Astrocyte (in vitro differentiated cells and primary cell): ENCODE data around the gene AZIN2. TPM values are rescaled to one million over a fixed set of nuclear protein-coding genes. Genes with fewer than 3 reads are reported as not detected.

Source experiments
- DNase-seq: peaks from one replicate; pipeline ENCODE4 v3.0.0-alpha.2; 2010; ENCODE audit warnings: low read depth
- FAIRE-seq: peaks from 2 replicates; lab custom pipeline; 2011; peaks lifted over from hg19 to GRCh38; lab: Jason Lieb, UNC
- H2AFZ ChIP-seq: 2 replicates; pipeline ENCODE4 v1.6.0; 2012; ENCODE audit warnings: low read depth, low read length, inconsistent platforms
- H3K27ac ChIP-seq: 2 replicates; pipeline ENCODE4 v1.5.1; 2011; ENCODE audit warnings: low read depth, low read length, inconsistent platforms
- H3K27me3 ChIP-seq: 2 replicates; pipeline ENCODE4 v1.6.0; 2011; ENCODE audit warnings: low read length, inconsistent platforms; ENCODE audit not compliant: insufficient read depth
- H3K36me3 ChIP-seq: 2 replicates; pipeline ENCODE4 v1.5.1; 2011; ENCODE audit warnings: low read length, inconsistent platforms; ENCODE audit not compliant: insufficient read depth
- H3K4me1 ChIP-seq: 2 replicates; pipeline ENCODE4 v1.5.1; 2011; ENCODE audit warnings: low read length, inconsistent platforms; ENCODE audit not compliant: insufficient read depth
- H3K4me2 ChIP-seq: 2 replicates; pipeline ENCODE4 v1.6.0; 2012; ENCODE audit warnings: low read length, inconsistent platforms
- H3K4me3 ChIP-seq: 2 replicates; pipeline ENCODE4 v1.5.1; 2011; ENCODE audit warnings: low read depth, mild to moderate bottlenecking, low read length, inconsistent platforms; ENCODE audit not compliant: insufficient read depth
- H3K79me2 ChIP-seq: 2 replicates; pipeline ENCODE4 v1.6.0; 2012; ENCODE audit warnings: mild to moderate bottlenecking, low read length, inconsistent platforms; ENCODE audit not compliant: insufficient read depth
- H3K9ac ChIP-seq: 2 replicates; pipeline ENCODE4 v1.6.0; 2012; ENCODE audit warnings: mild to moderate bottlenecking, low read length, inconsistent platforms
- H3K9me3 ChIP-seq: 2 replicates; pipeline ENCODE4 v1.5.1; 2012; ENCODE audit warnings: low read depth, mild to moderate bottlenecking, low read length, inconsistent platforms; ENCODE audit not compliant: insufficient read depth
- H4K20me1 ChIP-seq: 2 replicates; pipeline ENCODE4 v1.6.0; 2012; ENCODE audit warnings: low read length, inconsistent platforms; ENCODE audit not compliant: insufficient read depth
- H3K27ac Mint-ChIP-seq: one replicate; pipeline ENCODE4 v1.8.0; 2021; ENCODE audit warnings: mild to moderate bottlenecking, mixed read lengths; ENCODE audit not compliant: unreplicated experiment
- H3K27me3 Mint-ChIP-seq: one replicate; pipeline ENCODE4 v1.8.0; 2021; ENCODE audit warnings: low read depth, mixed read lengths; ENCODE audit not compliant: unreplicated experiment
- H3K36me3 Mint-ChIP-seq: one replicate; pipeline ENCODE4 v1.8.0; 2021; ENCODE audit warnings: low read depth, mixed read lengths; ENCODE audit not compliant: unreplicated experiment
- H3K4me1 Mint-ChIP-seq: one replicate; pipeline ENCODE4 v1.8.0; 2021; ENCODE audit warnings: low read depth, mixed read lengths; ENCODE audit not compliant: unreplicated experiment
- H3K4me3 Mint-ChIP-seq: one replicate; pipeline ENCODE4 v1.8.0; 2021; ENCODE audit warnings: mild to moderate bottlenecking, moderate library complexity, mixed read lengths; ENCODE audit not compliant: unreplicated experiment
- H3K9me3 Mint-ChIP-seq: one replicate; pipeline ENCODE4 v1.8.0; 2021; ENCODE audit warnings: mild to moderate bottlenecking, mixed read lengths; ENCODE audit not compliant: unreplicated experiment
- CTCF ChIP-seq: IDR thresholded peaks from 2 replicates; pipeline ENCODE4 v1.5.1; 2011; ENCODE audit warnings: low read depth, mild to moderate bottlenecking, inconsistent platforms, low read length, moderate library complexity; ENCODE audit not compliant: insufficient read depth
- EZH2 ChIP-seq: IDR thresholded peaks from 2 replicates; pipeline ENCODE4 v1.6.1; 2012; ENCODE audit warnings: mild to moderate bottlenecking, low read length, inconsistent platforms; ENCODE audit not compliant: insufficient read depth
- total RNA-seq: library from RNA; stranded (reverse); gene quantifications from 2 replicates; pipeline ENCODE4 v1.2.1, GENCODE V29; 2021

The AZIN2 gene
- total RNA-seq, 1 donor from 2014 or later, result 10.1 TPM

DNA sequence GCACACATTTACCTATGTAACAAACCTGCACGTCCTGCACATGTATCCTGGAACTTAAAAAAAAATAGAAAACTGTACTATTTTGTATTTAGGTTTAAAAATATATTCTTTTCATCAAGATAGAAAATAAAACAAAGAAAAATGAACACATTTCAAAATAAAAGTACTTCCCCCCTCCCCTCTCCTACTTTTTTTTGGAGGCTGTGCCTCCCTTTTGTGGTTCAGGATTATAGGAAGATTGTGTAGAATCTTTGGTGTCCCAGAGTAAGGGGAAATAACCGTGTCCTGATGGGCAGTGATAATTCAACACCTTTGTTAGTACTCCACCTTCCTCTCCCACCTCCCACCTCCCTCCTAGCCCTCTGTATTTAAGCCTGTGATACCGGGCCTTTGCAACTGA, 60.8 kb downstream of the AZIN2 start:
- Mint-ChIP-seq H3K27ac (no peak overlapping the region), H3K36me3 (peaks cover 11% of the 10 kb centered on the region), H3K27me3 (peaks cover 10% of the 10 kb centered on the region), H3K4me3 (no peak overlapping the region), H3K4me1 (peaks cover 11% of the 10 kb centered on the region), H3K9me3 (no peaks in the 10 kb centered on the region)
- TF ChIP-seq CTCF (no peak), EZH2 (no peak)
- H3K36me3 ChIP-seq, result no peaks in the 10 kb centered on the region
- H3K27ac ChIP-seq, result no peak overlapping the region
- no peak for DNase-seq
- no peaks in the 10 kb centered on the region for H3K27me3 ChIP-seq
- H3K4me1 ChIP-seq, result peaks cover 21% of the 10 kb centered on the region
- FAIRE-seq, result no peak
- no peaks in the 10 kb centered on the region for H3K9me3 ChIP-seq
- H2AFZ ChIP-seq, result no peak overlapping the region
- no peaks in the 10 kb centered on the region for H4K20me1 ChIP-seq
- H3K9ac ChIP-seq, result no peak overlapping the region
- H3K79me2 ChIP-seq, result no peaks in the 10 kb centered on the region
- H3K4me2 ChIP-seq, result no peak overlapping the region
- no peak overlapping the region for H3K4me3 ChIP-seq

GRCh38 chr1:33142483-33143064, 61.6 kb downstream of the AZIN2 start:
- Histone ChIP-seq H3K27me3 (no peaks in the 10 kb centered on the region), H3K27ac (no peak overlapping the region), H3K36me3 (no peaks in the 10 kb centered on the region), H3K4me2 (peak overlapping the region; percentile 69), H3K9me3 (no peaks in the 10 kb centered on the region), H3K79me2 (no peaks in the 10 kb centered on the region), H3K4me1 (peaks cover 21% of the 10 kb centered on the region), H3K9ac (no peak overlapping the region), H2AFZ (no peak overlapping the region), H4K20me1 (no peaks in the 10 kb centered on the region), H3K4me3 (no peak overlapping the region)
- peaks cover 8% of the 10 kb centered on the region for H3K27me3 Mint-ChIP-seq
- H3K9me3 Mint-ChIP-seq, result no peaks in the 10 kb centered on the region
- DNase-seq (no peak), FAIRE-seq (no peak)
- H3K4me1 Mint-ChIP-seq, result peaks cover 11% of the 10 kb centered on the region
- peaks cover 11% of the 10 kb centered on the region for H3K36me3 Mint-ChIP-seq
- H3K27ac Mint-ChIP-seq, result no peak overlapping the region
- TF ChIP-seq CTCF (no peak), EZH2 (no peak)
- H3K4me3 Mint-ChIP-seq, result no peak overlapping the region

GRCh38 chr1:33143176-33143575, 62.2 kb downstream of the AZIN2 start:
- Histone ChIP-seq H3K4me1 (peaks cover 21% of the 10 kb centered on the region), H3K36me3 (no peaks in the 10 kb centered on the region), H3K79me2 (no peaks in the 10 kb centered on the region), H3K27ac (peak overlapping the region; percentile 22), H3K9me3 (no peaks in the 10 kb centered on the region), H3K4me2 (peak overlapping the region; percentile 69), H3K9ac (peak overlapping the region; percentile 35), H3K4me3 (no peak overlapping the region), H3K27me3 (no peaks in the 10 kb centered on the region), H4K20me1 (no peaks in the 10 kb centered on the region), H2AFZ (no peak overlapping the region)
- DNase-seq, result peak; percentile 74
- Mint-ChIP-seq H3K4me3 (no peak overlapping the region), H3K9me3 (no peaks in the 10 kb centered on the region), H3K27ac (no peak overlapping the region), H3K27me3 (peaks cover 8% of the 10 kb centered on the region), H3K36me3 (peaks cover 14% of the 10 kb centered on the region), H3K4me1 (peaks cover 11% of the 10 kb centered on the region)
- TF ChIP-seq EZH2, result no peak
- TF ChIP-seq CTCF, result no peak
- FAIRE-seq, result no peak
